C1 segment of cervical spinal cord (tissue), 14 donors: ENCODE results near the gene RIC8A.
A peak's percentile ranks its signal among the peaks of the same experiment; 100 is the strongest.
"Not testable (repeated sequence)": the region's sequence is repeated elsewhere in the genome, so short reads cannot be mapped to it uniquely, and the experiment has no call there.

ENCODE experiments used
- DNase-seq, 14 donors: peaks; one replicate each; lab custom pipeline; 2025; lab: John Stamatoyannopoulos, UW

Gene RIC8A

GRCh38 chr11:207208-207862, at the start of gene RIC8A, which contains the start of gene BET1L:
RIC8A (plus strand) TSS chr11:207708; CDS start chr11:208855, 1,147 bp downstream.
BET1L (minus strand) TSS chr11:207399; CDS start chr11:207321, 78 bp downstream.
- DNase-seq, result peak; percentile 76 to 98 (median 94)

- DNase-seq, result not testable (repeated sequence)
Measured at GRCh38 chr11:180242-180641, 27.3 kb upstream of the RIC8A start.

GRCh38 chr11:189200-189783, 18.2 kb upstream of the RIC8A start:
- DNase-seq, result not testable (repeated sequence)

GRCh38 chr11:189843-190311, 17.6 kb upstream of the RIC8A start:
- DNase-seq, result not testable (repeated sequence)

- not testable (repeated sequence) for DNase-seq
Measured at GRCh38 chr11:190546-190945, 17.0 kb upstream of the RIC8A start.

GRCh38 chr11:191490-192478, 15.7 kb upstream of the RIC8A start:
- not testable (repeated sequence) for DNase-seq

GRCh38 chr11:192674-193128, 14.8 kb upstream of the RIC8A start, which contains the start of gene SCGB1C1:
SCGB1C1 (plus strand) TSS chr11:193078; CDS start chr11:193100, 22 bp downstream.
- DNase-seq, result not testable (repeated sequence)

GRCh38 chr11:193481-193880, 14.0 kb upstream of the RIC8A start:
- DNase-seq, result not testable (repeated sequence)

- no peak for DNase-seq
Measured at GRCh38 chr11:196786-197731, 10.4 kb upstream of the RIC8A start.

- DNase-seq, result no peak
Measured at GRCh38 chr11:197741-198235, 9.7 kb upstream of the RIC8A start.

GRCh38 chr11:198236-198806, 9.2 kb upstream of the RIC8A start:
- no peak for DNase-seq

- DNase-seq, result no peak
Measured at GRCh38 chr11:199004-199581, 8.4 kb upstream of the RIC8A start.

- no peak for DNase-seq
Measured at GRCh38 chr11:199782-200181, 7.7 kb upstream of the RIC8A start.

GRCh38 chr11:200224-201003, 7.1 kb upstream of the RIC8A start:
- no peak for DNase-seq

- DNase-seq, result no peak
Measured at GRCh38 chr11:201966-202365, 5.5 kb upstream of the RIC8A start.

- no peak for DNase-seq
Measured at GRCh38 chr11:202490-202889, 5.0 kb upstream of the RIC8A start.

GRCh38 chr11:203056-203944, 4.2 kb upstream of the RIC8A start:
- no peak for DNase-seq
